ENCODE results near the gene PPP1R1B.

DNA sequence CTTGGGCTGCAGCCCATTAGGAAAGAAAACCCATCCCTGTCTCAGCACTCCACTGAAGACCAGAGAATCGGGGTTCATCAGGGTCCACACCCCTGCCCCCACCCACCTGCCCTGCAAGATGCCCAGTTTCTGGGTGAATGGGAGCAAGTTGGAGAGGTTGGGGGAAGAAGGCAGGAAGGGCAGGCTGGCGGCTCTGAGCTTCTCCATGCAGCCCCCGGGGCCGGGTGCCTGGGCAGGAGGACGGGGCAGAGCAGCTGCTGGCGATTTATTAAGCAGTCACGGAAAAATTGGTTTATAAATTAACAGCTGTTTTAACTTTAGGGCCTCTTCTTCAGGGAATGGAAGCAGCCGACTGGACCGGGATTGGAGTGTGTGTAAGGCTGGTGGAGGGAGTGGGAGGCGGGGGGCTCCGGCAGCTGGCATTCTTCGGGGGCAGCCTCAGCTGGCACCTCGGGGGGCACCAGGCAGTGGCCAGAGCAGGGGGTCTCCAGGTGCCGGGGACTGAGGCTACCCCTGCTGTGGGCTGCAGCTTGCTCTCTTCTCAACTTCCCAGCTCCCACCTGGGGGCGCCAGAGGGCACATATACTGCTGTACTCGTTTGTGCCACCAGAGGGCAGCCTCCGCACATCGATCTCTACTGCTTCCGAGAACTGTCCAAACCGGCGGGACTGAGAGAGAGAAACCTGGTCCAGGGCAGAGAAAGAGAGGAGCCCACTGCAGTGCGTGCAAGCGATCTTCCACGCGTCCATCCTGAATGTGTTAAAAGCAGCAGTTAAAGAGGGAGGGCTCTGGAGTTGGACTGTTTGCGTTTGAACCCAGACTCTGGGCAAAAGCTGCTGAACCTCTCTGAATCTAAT is 5.0 kb upstream of the PPP1R1B start:
- TF ChIP-seq, protein P1, sequence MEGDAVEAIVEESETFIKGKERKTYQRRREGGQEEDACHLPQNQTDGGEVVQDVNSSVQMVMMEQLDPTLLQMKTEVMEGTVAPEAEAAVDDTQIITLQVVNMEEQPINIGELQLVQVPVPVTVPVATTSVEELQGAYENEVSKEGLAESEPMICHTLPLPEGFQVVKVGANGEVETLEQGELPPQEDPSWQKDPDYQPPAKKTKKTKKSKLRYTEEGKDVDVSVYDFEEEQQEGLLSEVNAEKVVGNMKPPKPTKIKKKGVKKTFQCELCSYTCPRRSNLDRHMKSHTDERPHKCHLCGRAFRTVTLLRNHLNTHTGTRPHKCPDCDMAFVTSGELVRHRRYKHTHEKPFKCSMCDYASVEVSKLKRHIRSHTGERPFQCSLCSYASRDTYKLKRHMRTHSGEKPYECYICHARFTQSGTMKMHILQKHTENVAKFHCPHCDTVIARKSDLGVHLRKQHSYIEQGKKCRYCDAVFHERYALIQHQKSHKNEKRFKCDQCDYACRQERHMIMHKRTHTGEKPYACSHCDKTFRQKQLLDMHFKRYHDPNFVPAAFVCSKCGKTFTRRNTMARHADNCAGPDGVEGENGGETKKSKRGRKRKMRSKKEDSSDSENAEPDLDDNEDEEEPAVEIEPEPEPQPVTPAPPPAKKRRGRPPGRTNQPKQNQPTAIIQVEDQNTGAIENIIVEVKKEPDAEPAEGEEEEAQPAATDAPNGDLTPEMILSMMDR (conservative IDR thresholded peaks at IDR 0.05; ENCODE audit: low read depth, low read length) = peak; percentile 98
- TF ChIP-seq EZH2 (IDR thresholded peaks at IDR 0.05; ENCODE audit: borderline replicate concordance, low read depth, low read length, poor library complexity, severe bottlenecking) = no peak
